ENCODE data around the gene LHFPL3.

Gene LHFPL3

DNA sequence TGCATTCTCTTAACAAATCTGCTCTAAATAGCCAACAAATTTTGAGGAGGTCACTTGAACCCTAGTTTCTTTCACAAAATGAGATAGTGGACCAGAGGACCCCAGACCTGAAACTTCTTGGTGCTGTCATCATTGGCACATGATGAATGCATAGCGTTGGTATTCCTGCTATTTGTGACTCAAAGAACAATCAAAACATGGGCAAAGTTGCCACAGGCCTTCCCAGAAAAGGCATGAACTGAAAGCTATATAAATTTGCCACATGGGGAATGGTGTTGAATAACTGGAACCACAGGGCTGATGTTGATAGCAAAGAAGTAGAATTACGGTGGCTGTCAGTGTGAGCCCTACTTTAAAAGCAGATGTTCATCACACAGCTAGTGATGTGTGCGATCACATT, 465.8 kb downstream of the LHFPL3 start:
- no peak for DNase-seq (ENCODE audit: low read depth)
- no peak overlapping the region for H3K4me3 ChIP-seq (ENCODE audit: low read depth, low read length)
- TF ChIP-seq, protein P1, sequence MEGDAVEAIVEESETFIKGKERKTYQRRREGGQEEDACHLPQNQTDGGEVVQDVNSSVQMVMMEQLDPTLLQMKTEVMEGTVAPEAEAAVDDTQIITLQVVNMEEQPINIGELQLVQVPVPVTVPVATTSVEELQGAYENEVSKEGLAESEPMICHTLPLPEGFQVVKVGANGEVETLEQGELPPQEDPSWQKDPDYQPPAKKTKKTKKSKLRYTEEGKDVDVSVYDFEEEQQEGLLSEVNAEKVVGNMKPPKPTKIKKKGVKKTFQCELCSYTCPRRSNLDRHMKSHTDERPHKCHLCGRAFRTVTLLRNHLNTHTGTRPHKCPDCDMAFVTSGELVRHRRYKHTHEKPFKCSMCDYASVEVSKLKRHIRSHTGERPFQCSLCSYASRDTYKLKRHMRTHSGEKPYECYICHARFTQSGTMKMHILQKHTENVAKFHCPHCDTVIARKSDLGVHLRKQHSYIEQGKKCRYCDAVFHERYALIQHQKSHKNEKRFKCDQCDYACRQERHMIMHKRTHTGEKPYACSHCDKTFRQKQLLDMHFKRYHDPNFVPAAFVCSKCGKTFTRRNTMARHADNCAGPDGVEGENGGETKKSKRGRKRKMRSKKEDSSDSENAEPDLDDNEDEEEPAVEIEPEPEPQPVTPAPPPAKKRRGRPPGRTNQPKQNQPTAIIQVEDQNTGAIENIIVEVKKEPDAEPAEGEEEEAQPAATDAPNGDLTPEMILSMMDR (IDR thresholded peaks at IDR 0.05; ENCODE audit: low read depth, low read length, missing control alignments) = no peak

DNA sequence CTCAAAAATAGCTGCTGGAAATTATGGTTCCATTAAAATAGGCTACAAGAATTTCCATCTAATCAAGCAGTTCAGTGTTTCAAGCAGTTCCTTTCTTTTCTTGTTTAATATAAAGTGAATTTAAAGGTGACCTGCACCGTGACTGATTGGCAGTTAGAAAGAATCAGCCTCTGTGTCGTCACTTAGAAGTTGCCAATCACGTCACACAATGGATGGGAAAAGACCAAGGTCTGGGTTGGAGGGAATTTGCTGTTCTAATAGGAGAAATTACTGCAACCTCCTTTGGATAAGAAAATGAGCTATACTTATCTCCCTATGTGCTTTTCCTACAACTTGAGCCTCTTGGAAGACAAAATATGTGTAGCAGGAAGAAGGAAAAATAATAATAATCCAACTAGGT, 466.2 kb downstream of the LHFPL3 start:
- DNase-seq (ENCODE audit: low read depth) = no peak

DNA sequence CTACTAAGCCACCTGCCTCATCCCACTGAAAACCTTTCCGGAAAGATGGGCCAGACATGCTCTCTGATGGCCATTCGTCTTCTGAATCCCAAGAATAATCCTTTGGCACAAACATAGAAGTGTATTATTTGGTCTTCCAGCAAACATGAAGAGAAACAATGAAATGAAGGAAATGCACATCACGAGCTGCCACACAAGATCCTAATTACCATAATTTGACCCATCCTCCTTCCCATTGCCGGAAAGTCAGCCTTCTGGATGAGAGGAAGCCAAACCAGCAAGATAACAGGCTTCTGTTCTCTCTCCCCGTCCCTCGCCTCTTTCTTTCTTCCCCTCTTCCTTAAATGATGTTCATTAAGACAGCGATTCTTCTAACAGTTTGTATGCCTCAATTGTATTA, 466.7 kb downstream of the LHFPL3 start:
- TF ChIP-seq, protein P1 (IDR thresholded peaks at IDR 0.05; ENCODE audit: low read depth, low read length, missing control alignments) = no peak
- no peak for DNase-seq (ENCODE audit: low read depth)
- H3K4me3 ChIP-seq (ENCODE audit: low read depth, low read length) = no peak overlapping the region

More for the DNA sequence above, 466.2 kb downstream of the LHFPL3 start:
- TF ChIP-seq, protein P1 (IDR thresholded peaks at IDR 0.05; ENCODE audit: low read depth, low read length, missing control alignments) = no peak
- no peak overlapping the region for H3K4me3 ChIP-seq (ENCODE audit: low read depth, low read length)

DNA sequence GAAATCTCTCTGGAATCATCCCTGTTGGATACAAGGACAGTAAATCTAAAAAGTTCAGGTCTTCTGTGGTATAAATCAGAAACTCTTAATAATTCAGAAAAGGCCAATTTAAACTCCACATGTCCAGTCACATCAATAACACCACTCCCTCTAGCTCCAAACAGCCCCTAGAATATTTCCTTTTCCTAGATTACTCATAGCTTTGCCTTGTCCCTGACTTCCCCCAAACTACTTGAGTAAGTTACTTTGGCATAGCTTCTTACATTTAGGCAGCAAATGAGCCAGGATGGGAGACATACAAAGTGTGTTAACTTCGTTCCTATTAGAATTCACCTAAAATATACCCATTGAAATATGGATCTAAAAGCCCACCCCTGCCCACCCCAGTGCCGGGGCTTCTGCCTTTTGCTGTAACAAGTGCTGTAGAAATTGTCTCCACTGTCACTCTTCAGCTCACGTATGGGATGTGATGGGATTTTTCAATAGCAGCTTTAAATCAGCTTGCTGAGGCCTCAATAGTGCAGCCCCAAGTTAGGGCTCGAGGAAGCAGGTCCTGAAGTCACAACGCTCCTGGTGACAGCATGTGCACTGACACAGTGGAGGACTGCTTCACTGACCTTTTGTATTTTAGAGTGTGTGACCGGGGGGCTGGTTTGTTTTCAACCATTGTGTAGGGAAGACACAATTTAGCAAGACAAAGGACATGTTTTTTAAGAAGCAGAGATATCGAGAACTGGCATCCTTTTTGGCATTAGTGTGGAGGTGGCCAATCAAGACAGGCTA, 467.4 kb downstream of the LHFPL3 start:
- H3K4me3 ChIP-seq (ENCODE audit: low read depth, low read length) = no peak overlapping the region
- no peak for DNase-seq (ENCODE audit: low read depth)
- TF ChIP-seq, protein P1 (IDR thresholded peaks at IDR 0.05; ENCODE audit: low read depth, low read length, missing control alignments) = no peak

DNA sequence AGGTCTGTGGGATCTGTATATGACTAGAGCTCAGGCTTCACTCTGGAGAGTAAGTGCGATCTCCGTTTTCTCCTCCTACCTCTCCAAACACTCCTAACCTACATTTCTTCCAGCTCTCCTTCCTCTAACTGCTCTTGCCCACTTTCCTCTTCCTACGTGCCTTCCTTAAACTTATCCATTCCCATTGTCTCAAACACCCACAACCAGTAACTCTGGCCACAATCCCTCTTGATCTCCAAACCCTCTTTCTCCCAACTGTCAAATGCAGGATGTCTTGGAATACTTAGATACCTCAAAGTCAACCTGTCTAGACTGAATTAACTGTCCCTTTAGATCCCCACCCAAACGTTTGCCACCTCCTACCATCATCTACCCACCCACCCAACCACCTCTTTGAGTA, 471.9 kb downstream of the LHFPL3 start:
- TF ChIP-seq, protein P1 (IDR thresholded peaks at IDR 0.05; ENCODE audit: low read depth, low read length, missing control alignments) = no peak
- no peak overlapping the region for H3K4me3 ChIP-seq (ENCODE audit: low read depth, low read length)
- DNase-seq (ENCODE audit: low read depth) = no peak

DNA sequence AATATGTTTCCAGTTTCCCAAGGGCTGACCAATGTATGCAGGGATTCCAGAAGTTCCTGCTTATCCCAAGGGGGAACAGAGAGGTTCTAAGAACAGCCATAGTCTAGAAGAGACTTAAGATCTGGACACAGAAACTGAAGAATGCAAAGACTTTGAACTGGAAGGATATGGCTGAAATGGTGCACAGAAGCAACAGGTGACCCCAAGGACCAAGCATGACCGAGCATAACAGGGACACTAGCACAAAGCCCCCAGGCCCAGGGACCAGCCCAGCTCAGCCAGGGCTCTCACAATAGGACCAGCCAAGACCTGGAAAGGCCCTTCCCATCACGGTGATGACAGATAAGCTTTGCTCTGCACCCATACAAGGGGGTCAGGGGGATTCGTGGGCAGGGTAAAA, 472.6 kb downstream of the LHFPL3 start:
- H3K4me3 ChIP-seq (ENCODE audit: low read depth, low read length) = no peak overlapping the region
- no peak for DNase-seq (ENCODE audit: low read depth)
- TF ChIP-seq, protein P1 (IDR thresholded peaks at IDR 0.05; ENCODE audit: low read depth, low read length, missing control alignments) = no peak

DNA sequence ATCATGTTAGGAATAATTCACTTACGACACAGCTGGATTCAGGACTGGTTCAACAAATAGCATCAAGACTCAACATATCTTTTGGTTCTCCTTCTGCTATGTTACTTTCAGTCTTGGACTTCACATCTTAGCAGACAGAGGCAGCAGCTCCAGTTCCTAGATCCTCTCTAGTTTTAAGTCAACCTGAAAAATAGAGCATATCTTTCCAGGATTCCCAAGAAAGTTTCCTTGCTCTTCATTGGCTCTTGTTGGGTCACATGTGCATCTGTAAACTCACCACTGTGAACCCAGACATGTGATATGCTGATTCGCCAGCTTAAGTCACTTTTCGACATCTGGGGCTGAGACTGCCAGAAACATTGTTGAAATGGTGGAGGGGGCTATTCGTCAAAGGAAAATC, 475.5 kb downstream of the LHFPL3 start:
- no peak for DNase-seq (ENCODE audit: low read depth)
- TF ChIP-seq, protein P1 (IDR thresholded peaks at IDR 0.05; ENCODE audit: low read depth, low read length, missing control alignments) = no peak

More for the DNA sequence above, 475.5 kb downstream of the LHFPL3 start:
- H3K4me3 ChIP-seq (ENCODE audit: low read depth, low read length) = no peak overlapping the region

All from GM12864 (cell line).